Stimulated activated CD4-positive, alpha-beta T cell treated with anti-CD3 and anti-CD28 coated beads, Interleukin-4, amount 100 ng/mL, for 48 hours (primary cell): Measurements from ENCODE around the gene ANKRD33B.
"Not testable (repeated sequence)": the region's sequence is repeated elsewhere in the genome, so short reads cannot be mapped to it uniquely, and the experiment has no call there.

Experiments
- DNase-seq, 2 donors: peaks; one replicate each; pipeline ENCODE4 v3.0.0-alpha.2; 2020; ENCODE audit warnings: low read depth in 2 of 2

The ANKRD33B gene

GRCh38 chr5:10635257-10635866 lies 71.5 kb downstream of the ANKRD33B start:
- DNase-seq, result peak; percentile 59 to 79

- no peak for DNase-seq
Observed at GRCh38 chr5:10635867-10636350, 72.0 kb downstream of the ANKRD33B start.

GRCh38 chr5:10636363-10637142 lies 72.7 kb downstream of the ANKRD33B start:
- no peak for DNase-seq

- DNase-seq, result no peak
Observed at GRCh38 chr5:10637944-10638343, 74.1 kb downstream of the ANKRD33B start.

- not testable (repeated sequence) for DNase-seq
Observed at GRCh38 chr5:10638723-10639122, 74.9 kb downstream of the ANKRD33B start.

DNA sequence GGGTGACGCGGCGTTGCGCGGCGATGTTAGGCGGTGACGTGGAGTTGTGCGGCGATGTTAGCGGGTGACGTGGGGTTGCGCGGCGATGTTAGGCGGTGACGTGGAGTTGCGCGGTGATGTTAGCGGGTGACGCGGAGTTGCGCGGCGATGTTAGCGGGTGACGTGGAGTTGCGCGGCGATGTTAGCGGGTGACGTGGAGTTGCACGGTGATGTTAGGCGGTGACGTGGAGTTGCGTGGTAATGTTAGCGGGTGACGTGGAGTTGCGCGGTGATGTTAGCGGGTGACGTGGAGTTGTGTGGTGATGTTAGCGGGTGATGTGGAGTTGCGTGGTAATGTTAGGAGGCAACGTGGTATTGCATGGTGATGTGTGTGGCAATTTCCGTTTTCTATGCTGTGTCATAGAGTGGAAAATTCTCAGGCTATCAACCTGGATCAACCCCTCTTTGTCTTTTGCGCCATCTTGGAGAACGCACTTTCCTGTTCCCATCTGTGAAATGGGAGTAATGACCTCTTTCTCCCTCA lies 76.0 kb downstream of the ANKRD33B start:
- DNase-seq, result no peak

GRCh38 chr5:10642367-10642766 lies 78.5 kb downstream of the ANKRD33B start:
- DNase-seq, result no peak

GRCh38 chr5:10644192-10644591 lies 80.3 kb downstream of the ANKRD33B start:
- DNase-seq, result no peak

GRCh38 chr5:10645146-10645545 lies 81.3 kb downstream of the ANKRD33B start:
- DNase-seq, result no peak

DNA sequence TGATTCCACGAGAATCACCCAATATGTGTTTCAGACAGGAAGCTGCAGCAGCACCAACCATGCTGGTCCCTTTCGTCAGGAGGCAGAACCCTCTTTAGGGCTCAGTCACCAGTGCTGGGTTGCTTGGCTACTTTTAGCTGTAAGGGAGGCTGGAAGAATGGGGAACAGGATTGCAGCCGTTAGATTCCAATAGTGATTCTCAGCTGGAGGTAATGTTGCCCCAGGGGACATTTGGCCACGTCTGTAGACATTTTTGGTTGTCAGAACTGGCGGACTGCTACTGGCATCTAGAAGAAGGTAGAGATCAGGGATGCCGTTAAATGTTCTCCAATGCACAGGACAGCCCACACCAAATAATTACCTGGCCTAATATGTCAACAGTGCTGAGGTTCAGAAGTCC lies 81.8 kb downstream of the ANKRD33B start:
- DNase-seq, result no peak

DNA sequence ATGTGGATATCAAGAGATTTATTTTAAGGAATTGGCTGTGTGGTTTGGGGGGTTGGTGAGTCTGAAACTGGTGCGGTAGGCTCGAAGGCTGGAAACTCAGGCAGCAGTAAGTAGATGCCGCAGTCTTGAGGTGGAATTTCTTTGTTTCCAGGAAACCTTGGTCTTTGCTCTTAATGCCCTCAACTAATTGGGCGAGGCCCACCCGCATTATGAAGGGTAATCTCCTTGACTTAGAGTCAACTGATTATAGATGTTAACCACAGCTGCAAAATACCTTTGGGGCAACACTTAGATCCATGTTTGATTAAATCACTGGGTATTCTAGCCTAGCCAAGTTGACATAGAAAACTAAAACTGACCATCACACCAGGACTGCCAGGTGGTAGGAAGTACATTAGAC lies 83.8 kb downstream of the ANKRD33B start:
- DNase-seq, result no peak

DNA sequence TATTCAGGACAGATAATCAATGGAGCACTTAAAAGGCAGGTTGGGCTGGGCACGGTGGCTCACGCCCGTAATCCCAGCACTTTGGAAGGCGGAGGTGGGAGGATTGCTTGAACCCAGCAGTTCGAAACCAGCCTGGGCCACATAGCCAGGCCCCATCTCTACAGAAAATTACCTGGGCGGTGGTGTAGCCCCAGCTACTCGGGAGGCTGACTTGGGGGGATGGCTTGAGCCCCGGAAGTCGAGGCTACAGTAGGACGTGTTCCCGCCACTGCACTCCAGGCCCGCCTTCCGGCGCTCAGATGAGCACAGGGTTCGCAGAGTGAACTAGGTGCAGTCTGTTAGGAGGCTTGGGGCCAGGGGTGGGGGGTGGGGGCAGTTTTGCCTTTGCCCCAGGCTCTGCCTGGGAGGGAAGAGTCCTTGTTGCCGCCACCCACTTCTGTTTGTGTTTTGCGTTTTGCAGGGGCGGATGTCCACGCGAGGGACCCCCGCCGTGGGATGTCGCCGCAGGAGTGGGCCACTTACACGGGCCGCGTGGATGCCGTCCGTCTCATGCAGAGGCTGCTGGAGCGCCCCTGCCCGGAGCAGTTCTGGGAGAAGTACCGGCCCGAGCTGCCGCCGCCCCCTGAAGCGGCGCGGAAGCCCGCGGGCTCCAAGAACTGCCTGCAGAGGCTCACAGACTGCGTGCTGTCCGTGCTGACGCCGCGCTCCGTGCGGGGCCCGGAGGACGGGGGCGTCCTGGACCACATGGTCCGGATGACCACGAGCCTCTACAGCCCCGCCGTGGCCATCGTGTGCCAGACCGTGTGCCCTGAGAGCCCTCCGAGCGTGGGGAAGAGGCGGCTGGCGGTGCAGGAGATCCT lies 85.2 kb downstream of the ANKRD33B start:
- DNase-seq, result no peak

DNA sequence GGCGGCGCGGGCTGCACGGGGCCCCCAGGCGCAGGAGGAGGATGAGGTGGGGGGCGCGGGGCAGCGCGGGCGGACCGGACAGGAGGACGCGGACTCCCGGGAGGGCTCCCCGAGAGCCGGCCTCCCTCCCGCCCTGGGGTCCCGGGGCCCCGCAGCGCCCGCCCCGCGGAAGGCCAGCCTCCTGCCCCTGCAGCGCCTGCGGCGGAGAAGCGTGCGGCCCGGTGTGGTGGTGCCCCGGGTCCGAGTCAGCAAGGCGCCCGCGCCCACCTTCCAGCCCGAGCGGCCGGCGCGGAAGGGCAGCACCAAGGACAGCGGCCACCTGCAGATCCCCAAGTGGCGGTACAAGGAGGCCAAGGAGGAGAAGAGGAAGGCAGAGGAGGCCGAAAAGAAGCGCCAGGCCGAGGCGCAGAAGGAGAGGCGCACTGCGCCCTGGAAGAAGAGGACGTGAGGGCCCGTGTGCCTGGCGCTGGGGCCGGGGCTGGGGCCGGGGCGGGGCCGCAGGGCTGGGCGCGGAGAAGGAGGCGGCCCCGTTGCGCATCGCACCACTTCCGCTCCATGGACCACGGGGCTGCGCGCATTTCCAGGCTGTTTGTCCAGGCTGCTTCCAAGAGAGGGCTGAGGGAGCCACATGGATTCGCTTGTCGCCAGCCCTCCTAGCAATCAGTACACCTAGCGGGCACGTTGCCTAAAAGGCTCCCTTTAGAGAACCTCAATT lies 86.0 kb downstream of the ANKRD33B start:
- no peak for DNase-seq

- DNase-seq, result no peak
Observed at GRCh38 chr5:10652151-10652550, 88.3 kb downstream of the ANKRD33B start.

GRCh38 chr5:10652606-10653005 lies 88.7 kb downstream of the ANKRD33B start:
- no peak for DNase-seq

DNA sequence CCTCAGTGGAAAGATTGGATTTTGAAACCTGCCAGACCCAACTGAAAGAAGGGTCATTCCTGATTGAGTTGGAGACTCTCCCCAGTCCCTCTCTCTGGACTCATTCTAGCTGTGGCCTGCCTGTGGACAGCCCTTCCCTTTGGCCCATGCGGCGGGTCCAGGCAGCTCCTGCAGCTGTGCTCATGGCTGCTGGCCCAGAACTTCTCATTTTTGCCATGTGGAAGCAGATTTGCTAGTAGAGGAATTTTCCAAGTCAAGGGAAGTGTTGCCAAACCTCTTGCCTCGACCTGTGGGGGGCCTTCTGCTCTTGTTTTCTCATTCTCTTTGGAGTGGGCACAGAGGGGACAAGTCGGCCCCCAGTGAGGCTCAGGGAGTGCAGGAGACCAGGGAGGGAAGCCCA lies 89.2 kb downstream of the ANKRD33B start:
- no peak for DNase-seq

DNA sequence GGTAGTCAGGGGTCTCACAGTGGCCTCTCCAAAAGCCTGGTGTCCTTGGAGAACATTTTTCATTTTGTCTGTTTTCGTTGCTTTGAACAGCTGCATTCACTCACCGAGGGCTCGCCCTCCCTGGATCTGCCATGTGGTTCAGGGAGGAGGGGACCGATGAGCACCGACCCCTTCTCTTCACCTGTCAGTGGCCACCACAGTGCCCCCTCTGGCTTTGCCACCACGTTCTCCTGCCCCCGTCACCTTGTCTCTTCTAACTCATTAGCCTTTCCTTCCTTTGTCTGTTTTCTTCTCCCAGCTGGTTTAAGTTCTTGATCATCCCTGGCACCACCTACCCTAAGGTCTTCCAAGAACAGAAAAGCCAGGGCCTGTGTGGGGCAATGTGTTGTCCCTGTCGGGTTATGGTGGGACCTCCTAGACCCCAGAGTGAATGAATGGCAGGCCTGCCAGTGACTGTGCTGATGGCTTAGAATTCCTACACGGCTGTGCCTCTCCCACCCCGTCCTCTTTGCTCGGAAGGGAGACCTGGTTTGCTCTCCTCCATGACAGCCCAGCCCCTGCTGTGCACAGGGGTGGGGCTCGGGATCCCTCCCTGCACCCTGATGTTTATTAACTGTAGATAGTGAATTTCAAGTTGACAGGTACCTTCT lies 90.0 kb downstream of the ANKRD33B start:
- DNase-seq, result no peak

DNA sequence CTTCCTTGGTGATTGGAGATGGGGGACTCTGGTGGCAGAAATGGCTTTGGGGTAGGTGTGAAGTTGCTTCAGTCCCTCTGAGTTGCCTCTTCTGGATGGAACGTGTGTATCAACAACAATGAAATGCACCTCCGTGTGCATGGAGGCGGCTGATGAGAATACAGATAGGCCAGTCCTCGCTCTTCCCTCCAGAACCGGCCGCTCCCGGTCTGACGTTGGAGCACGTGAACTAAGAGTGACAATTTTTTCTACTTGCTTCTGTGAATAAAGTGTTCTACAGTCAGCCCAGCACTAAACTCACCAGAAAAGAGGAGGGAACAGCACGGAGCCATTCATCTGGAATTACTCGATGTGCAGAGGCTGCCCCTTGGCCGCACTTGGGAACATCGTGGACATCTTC lies 90.7 kb downstream of the ANKRD33B start:
- DNase-seq, result no peak

DNA sequence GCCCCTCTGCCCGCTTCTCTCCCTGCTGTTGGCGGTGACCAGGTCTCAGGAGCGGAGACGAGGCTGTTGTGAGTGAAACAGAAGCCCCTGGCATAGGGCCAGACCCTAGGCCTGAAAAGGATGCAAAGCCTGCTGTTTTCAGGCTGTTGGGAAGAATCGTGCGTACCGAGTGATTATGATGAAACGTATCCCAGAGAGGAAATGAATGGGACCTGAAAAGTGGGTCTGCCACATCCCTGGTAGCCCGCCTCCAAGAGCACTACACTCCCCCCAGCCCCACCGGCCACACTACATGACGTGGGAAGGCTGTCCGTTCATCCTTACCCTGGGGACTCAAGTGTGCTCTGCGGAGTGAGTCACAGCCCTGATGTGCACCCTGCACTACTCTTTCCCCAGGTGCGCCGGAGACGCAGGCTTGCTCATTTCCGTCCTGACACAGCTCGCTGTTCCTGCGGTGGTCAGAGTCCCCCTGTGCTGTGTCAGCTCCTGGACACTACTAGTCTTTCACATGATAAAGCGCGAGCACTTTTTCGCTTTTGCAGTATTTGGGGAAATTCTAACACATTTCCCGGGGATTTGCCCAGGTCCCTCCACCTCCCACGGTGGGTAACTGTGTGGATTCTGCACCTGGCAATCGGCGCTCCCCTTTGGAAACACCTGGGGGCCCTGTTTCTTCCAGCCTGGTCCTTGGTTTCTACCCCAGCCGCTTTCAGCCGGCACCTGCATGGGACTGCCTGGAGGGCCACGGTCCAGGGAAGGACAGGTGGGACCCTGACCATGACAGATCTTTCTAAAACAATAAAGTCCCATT lies 91.5 kb downstream of the ANKRD33B start:
- no peak for DNase-seq
